Activated naive CD4-positive, alpha-beta T cell treated with anti-CD3 and anti-CD28 coated beads, Interleukin-2, amount 50 U/mL, for 16 hours (primary cell): Measurements from ENCODE around the gene SLC35C1.

ENCODE experiments used
- DNase-seq: peaks from one replicate; pipeline ENCODE4 v3.0.0-alpha.2; 2020

Gene SLC35C1

DNA sequence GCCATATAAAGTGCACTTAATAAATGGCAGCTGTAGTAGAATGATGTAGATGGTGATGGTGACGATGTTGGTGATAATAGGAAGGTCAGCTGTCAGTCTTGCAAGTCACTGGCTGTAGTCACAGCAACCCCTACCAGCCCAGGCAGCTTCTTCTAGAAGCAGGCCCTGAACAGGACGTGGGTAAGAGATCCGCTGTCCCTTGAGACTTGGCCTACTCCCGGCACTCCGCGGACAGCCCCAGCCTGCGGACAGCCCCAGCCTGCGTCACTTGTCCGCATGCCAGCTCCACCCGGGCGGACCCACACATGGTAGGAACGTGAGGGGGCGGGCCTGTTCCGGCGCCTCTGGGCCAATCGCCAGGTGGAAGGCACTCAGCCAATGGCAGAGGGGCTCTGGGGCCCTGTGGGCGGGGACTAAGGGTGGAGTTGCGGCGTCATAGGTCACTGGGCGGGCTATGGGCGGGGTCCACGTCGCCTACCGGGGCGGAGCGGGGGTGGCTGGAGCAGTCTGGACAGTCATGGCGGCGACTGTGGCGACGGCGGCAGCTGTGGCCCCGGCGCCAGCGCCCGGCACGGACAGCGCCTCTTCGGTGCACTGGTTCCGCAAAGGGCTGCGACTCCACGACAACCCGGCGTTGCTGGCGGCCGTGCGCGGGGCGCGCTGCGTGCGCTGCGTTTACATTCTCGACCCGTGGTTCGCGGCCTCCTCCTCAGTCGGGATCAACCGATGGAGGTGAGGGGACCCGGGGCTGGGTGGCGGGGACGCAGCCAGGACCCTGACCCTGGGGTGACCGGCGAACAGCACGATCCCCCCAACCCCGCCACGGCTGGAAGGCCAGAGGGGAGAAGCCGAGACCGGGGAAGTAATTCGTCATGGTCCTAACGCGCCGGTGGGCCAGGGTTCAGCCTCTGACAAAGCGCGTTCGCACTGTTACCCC, 42.3 kb downstream of the SLC35C1 start, which contains the start of gene CRY2:
Gene CRY2, plus strand, starts transcription at position 502 of the 937 bp plus-strand sequence. Its CDS starts 16 bp downstream, at position 518.
- DNase-seq: peak; percentile 99

DNA sequence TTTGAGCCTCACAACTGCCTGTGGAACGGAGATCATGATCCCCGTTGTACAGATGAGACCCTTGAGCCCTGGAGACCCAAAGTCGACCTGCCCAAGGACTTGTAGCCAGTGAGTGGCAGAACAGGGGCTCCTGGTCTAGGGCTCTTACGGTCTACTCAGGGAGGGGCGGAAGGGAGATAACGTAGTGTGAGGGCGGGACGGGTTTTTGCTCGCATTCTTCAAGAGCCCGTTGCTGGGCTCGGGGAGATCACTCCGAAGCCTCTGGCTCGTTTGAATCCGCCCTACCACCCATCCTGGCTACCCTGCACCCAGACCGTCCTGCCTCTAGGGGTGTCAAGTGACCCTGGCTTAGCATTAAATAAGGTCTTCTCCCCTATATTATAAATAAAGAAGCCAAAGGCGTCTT, 43.0 kb downstream of the SLC35C1 start:
- peak; percentile 42 for DNase-seq

DNA sequence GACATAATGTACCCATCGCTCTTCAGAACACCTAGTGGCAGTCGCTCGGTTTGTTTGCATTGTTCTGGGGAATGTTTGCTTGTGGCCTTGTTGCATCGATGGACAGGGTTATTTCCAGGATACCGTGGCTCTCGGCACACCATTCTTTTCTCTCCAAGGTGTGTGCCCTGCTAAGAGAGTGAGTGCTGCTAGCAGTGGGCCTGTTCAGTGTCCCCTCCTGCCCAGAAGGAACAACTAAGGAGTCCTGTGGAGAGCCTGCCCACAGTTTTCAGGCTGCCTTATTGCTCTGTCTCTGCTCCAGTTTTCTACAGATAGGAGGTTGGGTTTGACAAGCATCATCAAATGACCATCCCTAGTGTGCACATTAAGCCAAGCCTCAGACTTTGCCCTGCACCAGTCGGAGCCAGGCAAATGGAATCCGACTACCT, 43.7 kb downstream of the SLC35C1 start:
- DNase-seq: no peak

DNA sequence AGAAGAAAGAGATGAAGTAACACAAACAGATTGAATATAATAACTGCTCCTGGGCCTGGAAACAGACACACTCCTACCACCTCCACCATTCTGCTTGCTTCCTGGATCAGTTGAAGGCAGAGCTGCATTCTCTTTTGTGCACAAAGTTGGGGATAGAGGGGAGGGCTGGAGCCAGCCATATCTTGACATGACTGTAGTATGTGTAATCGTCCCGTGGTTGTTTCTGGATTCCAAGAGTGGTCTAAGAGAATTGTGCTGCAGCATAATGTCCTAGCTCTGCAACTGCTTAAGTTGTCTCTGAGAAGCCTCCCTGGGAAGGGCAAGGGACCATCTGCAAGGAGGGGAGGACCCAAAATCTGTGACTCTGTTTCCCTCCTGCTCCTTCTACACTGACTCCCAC, 45.5 kb downstream of the SLC35C1 start:
- DNase-seq: no peak

DNA sequence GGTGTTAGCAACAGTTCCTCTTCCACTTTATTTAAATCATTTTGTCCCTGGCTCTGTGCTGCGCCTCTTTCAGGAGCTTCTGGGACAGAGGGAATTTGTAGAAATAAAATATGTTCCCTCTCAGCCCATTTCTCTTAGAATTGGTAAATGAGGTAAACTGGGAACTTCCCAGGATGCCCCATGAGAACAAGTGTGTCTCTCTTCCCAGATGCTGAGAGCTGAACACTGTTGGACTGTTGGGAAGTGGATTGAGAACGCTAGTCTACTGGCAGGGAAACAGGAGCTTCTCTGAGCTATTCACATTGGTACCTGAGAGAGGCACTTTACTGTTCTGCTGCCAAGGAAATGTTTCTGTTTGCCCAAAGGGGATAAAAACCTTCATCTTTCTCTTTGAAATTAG, 46.3 kb downstream of the SLC35C1 start:
- no peak for DNase-seq

DNA sequence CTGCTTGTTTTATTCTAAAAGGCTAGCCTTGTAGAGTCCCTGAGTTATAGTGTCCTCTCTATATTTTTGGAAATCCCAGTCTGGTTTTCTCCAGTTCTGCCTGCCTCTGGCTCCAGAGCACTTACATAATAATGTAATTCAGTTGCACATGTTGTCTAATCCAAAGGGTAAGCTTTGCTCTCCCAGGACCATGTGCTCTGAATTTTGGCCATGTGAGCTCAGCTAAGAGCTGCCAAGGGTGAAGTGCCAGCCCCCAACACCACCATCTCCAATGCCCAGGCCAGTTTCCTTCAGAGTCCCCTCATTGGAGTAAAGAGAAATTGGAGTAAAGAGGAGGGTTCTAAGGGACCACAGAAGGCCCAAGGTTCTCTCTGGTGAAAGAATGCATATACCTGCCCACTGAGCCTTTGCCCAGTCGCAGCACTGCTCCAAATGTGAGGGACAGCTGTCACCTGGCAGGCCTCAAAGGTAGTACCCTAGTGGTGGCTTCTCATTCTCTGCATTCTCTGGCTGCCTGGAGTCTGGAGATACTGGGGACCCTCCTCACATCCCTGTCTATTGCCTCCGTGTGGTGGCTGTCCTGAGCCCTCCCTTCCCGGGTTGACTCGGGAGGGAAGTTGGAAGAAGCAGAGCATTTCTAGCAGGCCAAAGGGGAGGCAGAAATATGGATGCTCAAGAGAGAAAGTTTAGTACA, 47.2 kb downstream of the SLC35C1 start:
- DNase-seq: no peak

DNA sequence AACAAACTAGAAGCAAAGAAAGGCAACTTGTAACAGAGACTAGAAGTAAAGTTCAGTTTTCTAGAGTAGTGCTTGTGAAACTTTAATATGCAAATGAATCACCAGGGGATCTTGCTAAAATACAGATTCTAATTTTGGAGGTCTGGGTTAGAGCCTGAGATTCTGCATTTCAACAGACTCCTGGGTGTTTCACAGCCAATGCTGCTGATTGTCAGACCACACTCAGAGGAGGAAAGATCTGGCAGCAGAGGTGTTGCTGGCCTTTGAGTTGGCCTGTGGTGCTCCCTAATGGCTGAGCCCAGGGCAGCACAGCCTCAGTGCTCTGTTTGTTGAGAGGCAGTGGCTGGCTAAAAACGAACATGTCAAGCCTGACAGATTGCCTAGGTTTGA, 47.8 kb downstream of the SLC35C1 start:
- no peak for DNase-seq

DNA sequence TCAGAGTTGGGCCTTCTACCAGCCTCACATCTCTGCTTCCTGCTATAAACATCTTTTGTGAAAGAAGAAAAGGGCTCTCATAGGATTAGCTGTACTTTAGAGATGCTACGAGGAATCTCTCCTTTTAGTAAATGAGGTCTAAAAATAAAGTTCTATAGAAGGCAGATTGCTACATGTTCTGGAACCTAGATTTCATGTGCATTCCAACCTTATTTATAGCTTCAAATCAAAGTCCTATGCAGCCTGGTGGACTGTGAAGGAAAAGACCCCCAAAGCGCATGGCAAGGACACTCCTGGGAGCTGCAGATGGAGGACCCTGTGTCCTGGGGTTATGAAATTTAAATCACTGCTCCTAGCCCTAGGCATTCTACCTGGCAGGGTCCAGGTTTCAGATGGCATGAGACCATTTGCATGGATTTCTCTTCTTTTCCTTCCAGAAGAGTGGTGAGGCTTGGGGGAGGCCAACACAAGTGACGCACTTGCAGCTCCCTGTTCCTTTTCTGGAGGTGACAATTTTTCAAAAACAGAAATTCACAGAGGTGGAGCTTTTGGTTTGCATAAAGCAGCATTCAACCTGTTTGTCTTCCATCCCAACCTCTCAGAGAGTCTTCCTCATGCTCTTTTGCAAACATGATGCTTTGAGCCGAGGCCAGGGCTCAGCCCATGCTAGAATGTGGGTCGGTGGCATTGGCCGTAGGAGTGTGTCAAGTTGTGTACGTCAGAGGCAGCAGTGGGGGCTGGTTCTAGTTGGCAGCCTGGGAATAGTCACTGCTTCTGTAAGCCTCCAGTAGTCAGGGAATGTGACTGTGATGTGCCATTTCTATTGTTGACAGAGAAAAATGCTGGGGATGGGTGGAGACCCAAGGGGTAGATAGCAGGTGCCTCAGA, 48.6 kb downstream of the SLC35C1 start:
- no peak for DNase-seq

DNA sequence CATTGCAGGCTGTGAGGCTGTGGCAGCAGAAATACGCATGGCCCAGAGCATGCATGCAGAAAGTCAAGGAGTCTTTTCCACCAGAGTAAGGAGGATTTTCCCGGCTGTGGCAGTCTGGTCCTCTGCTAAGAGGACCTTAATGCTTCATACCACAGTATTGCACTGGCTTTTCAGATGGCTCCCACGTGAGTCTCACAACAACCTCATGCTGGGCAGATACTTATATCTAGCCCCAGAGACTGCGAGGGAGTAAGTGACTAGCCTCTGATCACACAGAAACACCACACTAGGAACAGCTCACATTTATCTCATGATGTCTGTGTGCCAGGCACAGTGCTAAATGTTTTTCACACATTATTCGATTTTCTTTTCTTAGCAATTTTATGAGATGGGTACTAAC, 50.4 kb downstream of the SLC35C1 start:
- DNase-seq: no peak

DNA sequence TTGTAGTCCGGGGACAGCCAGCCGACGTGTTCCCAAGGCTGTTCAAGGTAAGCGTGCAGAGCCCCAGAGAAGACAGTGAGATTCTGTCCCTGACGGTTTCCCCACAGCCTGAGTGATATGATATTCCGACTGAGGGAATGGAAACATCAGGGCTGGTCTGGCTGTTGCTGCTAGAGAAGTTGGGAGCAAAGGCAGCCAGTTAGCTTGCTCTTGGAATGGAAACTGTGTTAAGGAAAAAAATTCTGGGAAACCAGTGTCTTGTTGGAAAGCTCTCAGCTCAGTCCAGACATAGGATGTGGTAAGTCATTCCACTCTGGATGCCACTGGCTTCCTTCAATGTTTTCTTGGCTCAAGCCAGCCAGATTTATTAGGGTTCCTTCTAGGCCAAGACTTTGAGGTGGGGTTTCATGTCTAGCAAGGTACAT, 51.1 kb downstream of the SLC35C1 start:
- no peak for DNase-seq

DNA sequence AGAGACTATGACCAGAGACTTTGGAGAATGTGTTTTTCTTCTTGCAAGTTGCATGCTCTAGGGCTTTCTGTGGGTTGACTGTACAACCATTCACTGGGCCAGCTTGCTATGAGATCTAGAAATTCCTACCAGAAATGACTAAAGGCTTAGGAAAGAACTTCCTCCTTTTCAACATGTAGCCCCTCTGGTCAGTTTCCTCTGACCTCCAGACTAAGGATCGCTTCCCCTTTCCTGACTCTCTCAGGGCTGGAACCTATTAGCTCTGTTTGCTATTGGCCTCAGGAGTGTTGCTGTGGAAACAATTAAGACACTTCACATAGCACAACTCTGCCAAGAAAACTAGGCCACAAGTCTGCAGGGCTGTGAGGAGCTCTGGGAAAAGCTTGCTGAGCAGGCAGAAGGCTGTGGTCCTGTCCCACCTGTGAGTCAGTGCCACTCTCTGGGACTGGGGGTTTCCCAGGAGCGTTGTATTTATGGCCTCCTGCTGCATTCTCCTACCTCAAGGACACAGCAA, 53.1 kb downstream of the SLC35C1 start:
- no peak for DNase-seq

DNA sequence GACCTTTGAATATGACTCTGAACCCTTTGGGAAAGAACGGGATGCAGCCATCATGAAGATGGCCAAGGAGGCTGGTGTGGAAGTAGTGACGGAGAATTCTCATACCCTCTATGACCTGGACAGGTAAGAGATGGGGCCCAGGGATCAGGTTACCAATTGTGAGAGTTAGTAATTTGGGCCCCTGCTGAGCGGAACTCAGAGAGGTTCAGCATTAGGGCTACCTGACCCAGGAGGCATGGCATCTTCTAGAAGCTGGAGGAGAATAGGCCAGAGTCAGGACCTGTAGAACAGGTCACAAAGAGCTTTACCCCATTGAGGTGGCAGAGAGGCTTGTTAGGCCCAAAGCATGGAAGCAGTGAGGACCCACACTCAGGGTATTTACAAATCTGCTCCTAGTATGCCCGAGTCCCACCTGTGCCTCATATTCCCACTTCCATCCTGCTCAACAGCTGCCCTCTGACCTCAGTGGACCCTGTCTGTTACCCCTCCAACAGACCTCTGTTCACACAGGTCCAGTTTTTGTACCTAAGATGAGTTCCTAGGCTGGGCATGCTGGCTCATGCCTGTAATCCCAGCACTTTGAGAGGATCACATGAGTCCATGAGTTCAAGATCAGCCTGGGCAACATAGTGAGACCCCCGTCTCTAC, 53.9 kb downstream of the SLC35C1 start:
- DNase-seq: no peak

DNA sequence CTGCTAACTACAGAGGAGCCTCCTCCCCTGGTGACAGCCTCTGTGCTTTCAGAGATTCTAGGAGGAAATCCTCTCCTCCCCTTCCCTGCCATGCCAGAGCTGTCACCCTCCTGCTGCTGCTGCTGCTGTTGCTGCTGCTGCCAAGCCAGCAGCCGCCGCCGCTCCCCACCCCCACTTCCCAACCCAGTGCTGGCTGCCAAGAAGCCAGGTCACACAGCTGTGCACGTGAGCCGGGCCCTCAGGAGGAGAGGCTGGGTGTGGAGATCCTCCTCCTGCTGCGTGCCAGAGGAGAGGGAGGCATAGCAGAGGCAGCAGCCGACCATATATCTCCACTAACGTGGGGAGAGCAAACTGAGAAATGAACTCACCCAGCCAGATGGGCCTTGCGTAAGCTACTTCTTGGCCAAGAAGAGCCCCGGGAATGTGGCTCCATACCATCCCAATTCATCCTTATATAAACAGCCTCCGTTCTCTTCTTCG, 54.8 kb downstream of the SLC35C1 start:
- no peak for DNase-seq

DNA sequence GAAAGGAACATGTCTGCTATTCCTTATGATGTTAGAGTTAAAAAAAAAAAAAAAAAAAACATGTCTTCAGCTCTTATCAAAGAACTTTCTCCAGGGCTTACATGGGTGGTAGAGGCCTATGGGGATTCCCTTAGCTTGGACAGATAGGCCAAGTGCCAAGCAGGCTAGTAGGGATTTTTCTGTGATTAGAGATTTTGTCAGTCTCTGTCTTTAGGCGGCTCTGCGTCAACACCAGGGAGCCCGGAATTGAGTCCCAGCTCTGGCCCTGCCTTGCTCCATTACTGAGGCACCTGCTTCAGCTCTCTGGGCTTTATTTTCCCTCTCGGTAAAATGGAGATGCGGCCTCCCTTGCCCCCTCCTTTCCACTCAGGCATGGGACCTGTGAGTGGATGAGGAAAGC, 55.4 kb downstream of the SLC35C1 start:
- no peak for DNase-seq

DNA sequence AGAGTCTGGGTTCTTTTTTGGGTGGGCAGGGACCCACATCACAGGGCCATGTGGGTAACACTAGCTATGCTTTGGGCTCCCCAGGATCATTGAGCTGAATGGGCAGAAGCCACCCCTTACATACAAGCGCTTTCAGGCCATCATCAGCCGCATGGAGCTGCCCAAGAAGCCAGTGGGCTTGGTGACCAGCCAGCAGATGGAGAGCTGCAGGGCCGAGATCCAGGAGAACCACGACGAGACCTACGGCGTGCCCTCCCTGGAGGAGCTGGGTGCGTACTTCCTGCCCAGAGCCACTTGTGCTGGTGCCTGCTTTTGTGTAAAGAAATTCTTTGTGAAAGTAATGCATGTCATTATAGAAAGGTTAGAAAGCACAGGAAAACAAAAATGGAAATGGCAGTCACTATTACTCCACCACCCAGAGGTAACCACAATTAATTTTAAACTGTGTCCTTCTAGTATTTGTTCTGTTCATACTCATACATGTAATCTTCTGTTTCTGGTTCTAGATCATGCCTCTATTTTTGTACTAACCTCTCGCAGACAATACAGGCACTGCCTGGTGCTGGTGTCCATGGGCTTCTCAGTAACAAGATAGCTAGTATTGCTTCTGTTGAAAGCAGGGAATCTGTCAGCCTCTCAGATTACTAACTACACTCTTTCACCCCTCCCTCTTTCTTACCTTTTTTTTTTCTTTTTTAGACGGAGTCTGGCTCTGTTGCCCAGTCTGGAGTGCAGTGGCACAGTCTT, 56.0 kb downstream of the SLC35C1 start:
- DNase-seq: no peak
